Activated T-cell treated with anti-CD3 and anti-CD28 coated beads, Interleukin-2, amount 50 U/mL, for 72 hours (primary cell): ENCODE data around the gene NFATC1. TPM values are rescaled to one million over a fixed set of nuclear protein-coding genes. Genes with fewer than 3 reads are reported as not detected.

Experiments used
- ATAC-seq, 2 donors: fragments of 150-1000 bp; cut with Tn5 transposase; replicated peaks in 1 of 2; 2 replicates each; pipeline ENCODE4 v1.10.0; 2021; ENCODE audit warnings: moderate library complexity in 2 of 2, mild to moderate bottlenecking in 1 of 2
- DNase-seq, 2 donors: peaks; one replicate each; pipeline ENCODE4 v3.0.0; 2021 to 2022; ENCODE audit warnings: mixed read lengths in 1 of 2
- H3K27ac Mint-ChIP-seq: one replicate; pipeline ENCODE4 v1.8.0; 2022; ENCODE audit warnings: mild to moderate bottlenecking, moderate library complexity, mixed read lengths
- H3K27me3 Mint-ChIP-seq: one replicate; pipeline ENCODE4 v1.8.0; 2022; ENCODE audit warnings: low read depth, mixed read lengths
- H3K36me3 Mint-ChIP-seq, 2 donors: one replicate each; pipeline ENCODE4 v1.8.0; 2022; ENCODE audit warnings: mixed read lengths in 2 of 2, mild to moderate bottlenecking in 1 of 2; ENCODE audit not compliant: insufficient read depth in 2 of 2
- H3K4me1 Mint-ChIP-seq: one replicate; pipeline ENCODE4 v1.8.0; 2022; ENCODE audit warnings: low read depth, mixed read lengths
- H3K4me3 Mint-ChIP-seq, 2 donors: one replicate each; pipeline ENCODE4 v1.8.0; 2022; ENCODE audit warnings: mild to moderate bottlenecking in 2 of 2, mixed read lengths in 2 of 2, moderate library complexity in 2 of 2
- H3K9me3 Mint-ChIP-seq, 2 donors: one replicate each; pipeline ENCODE4 v1.8.0; 2022; ENCODE audit warnings: mixed read lengths in 2 of 2
- total RNA-seq, 2 donors: library from RNA; stranded (reverse); gene quantifications; one replicate each; pipeline ENCODE4 v1.2.3, GENCODE V29; 2022

NFATC1 gene
- total RNA-seq, 2 donors from 2014 or later: 70.4 to 86.0 TPM

GRCh38 chr18:79523206-79523735 is 127.5 kb downstream of the NFATC1 start:
- no peaks in the 10 kb centered on the region for H3K27me3 Mint-ChIP-seq
- H3K4me3 Mint-ChIP-seq: peak overlapping the region; percentile 81 to 86
- no peaks in the 10 kb centered on the region for H3K9me3 Mint-ChIP-seq
- peaks cover 4 to 11% of the 10 kb centered on the region in 2 donors for H3K36me3 Mint-ChIP-seq
- peak; percentile 74 to 87 for DNase-seq
- peaks cover 88% of the 10 kb centered on the region for H3K4me1 Mint-ChIP-seq
- H3K27ac Mint-ChIP-seq: peak overlapping the region; percentile 94
- ATAC-seq: peak; percentile 70 to 76

GRCh38 chr18:79523736-79524180 is 128.0 kb downstream of the NFATC1 start:
- ATAC-seq (peak; percentile 63 to 66), DNase-seq (peak; percentile 83)
- peak overlapping the region; percentile 81 to 86 for H3K4me3 Mint-ChIP-seq
- H3K4me1 Mint-ChIP-seq: peaks cover 83% of the 10 kb centered on the region
- no peaks in the 10 kb centered on the region for H3K27me3 Mint-ChIP-seq
- peak overlapping the region; percentile 94 for H3K27ac Mint-ChIP-seq
- peaks cover 4 to 15% of the 10 kb centered on the region in 2 donors for H3K36me3 Mint-ChIP-seq
- no peaks in the 10 kb centered on the region for H3K9me3 Mint-ChIP-seq

- DNase-seq (peak; percentile 66 to 80), ATAC-seq (peak; percentile 37 to 42)
- Mint-ChIP-seq H3K36me3 (peaks cover 4 to 18% of the 10 kb centered on the region in 2 donors), H3K4me1 (peaks cover 81% of the 10 kb centered on the region), H3K27ac (peak overlapping the region; percentile 57), H3K9me3 (no peaks in the 10 kb centered on the region), H3K4me3 (peak overlapping the region; percentile 81 to 86), H3K27me3 (no peaks in the 10 kb centered on the region)
These were observed 128.7 kb downstream of the NFATC1 start for GRCh38 chr18:79524181-79525078.

- Mint-ChIP-seq H3K4me3 (peak overlapping the region; percentile 65 to 74), H3K27me3 (no peaks in the 10 kb centered on the region), H3K9me3 (no peaks in the 10 kb centered on the region), H3K36me3 (peaks cover 2 to 17% of the 10 kb centered on the region in 2 donors), H3K27ac (peak overlapping the region; percentile 87), H3K4me1 (peaks cover 67% of the 10 kb centered on the region)
- ATAC-seq: no peak
- DNase-seq: no peak
These were observed 130.1 kb downstream of the NFATC1 start for GRCh38 chr18:79525556-79526467.

GRCh38 chr18:79526468-79527460 is 131.0 kb downstream of the NFATC1 start:
- no peaks in the 10 kb centered on the region for H3K9me3 Mint-ChIP-seq
- H3K4me3 Mint-ChIP-seq: peak overlapping the region; percentile 26 to 65
- no peak for ATAC-seq
- H3K27ac Mint-ChIP-seq: no peak overlapping the region
- peaks cover 2 to 17% of the 10 kb centered on the region in 2 donors for H3K36me3 Mint-ChIP-seq
- DNase-seq: no peak
- no peaks in the 10 kb centered on the region for H3K27me3 Mint-ChIP-seq
- peaks cover 57% of the 10 kb centered on the region for H3K4me1 Mint-ChIP-seq

- Mint-ChIP-seq H3K9me3 (no peaks in the 10 kb centered on the region), H3K27me3 (no peaks in the 10 kb centered on the region), H3K36me3 (peaks cover 2 to 17% of the 10 kb centered on the region in 2 donors), H3K4me3 (no peak overlapping the region), H3K27ac (no peak overlapping the region), H3K4me1 (peaks cover 47% of the 10 kb centered on the region)
- DNase-seq (no peak), ATAC-seq (no peak)
These were observed 132.1 kb downstream of the NFATC1 start for GRCh38 chr18:79527656-79528315.

GRCh38 chr18:79528316-79528695 is 132.6 kb downstream of the NFATC1 start:
- Mint-ChIP-seq H3K4me3 (no peak overlapping the region), H3K4me1 (peaks cover 42% of the 10 kb centered on the region), H3K9me3 (no peaks in the 10 kb centered on the region), H3K27ac (no peak overlapping the region), H3K36me3 (peaks cover 2 to 17% of the 10 kb centered on the region in 2 donors), H3K27me3 (no peaks in the 10 kb centered on the region)
- ATAC-seq (no peak), DNase-seq (no peak)

- H3K4me3 Mint-ChIP-seq: no peak overlapping the region
- DNase-seq: peak; percentile 74 to 79
- no peak for ATAC-seq
These were observed 133.1 kb downstream of the NFATC1 start for GRCh38 chr18:79528846-79529245.

GRCh38 chr18:79529296-79529695 is 133.6 kb downstream of the NFATC1 start:
- Mint-ChIP-seq H3K27ac (no peak overlapping the region), H3K36me3 (peaks cover 2 to 17% of the 10 kb centered on the region in 2 donors), H3K4me1 (peaks cover 32% of the 10 kb centered on the region), H3K27me3 (no peaks in the 10 kb centered on the region), H3K9me3 (no peaks in the 10 kb centered on the region), H3K4me3 (no peak overlapping the region)
- ATAC-seq (no peak), DNase-seq (no peak)

More at GRCh38 chr18:79528846-79529245, 133.1 kb downstream of the NFATC1 start:
- H3K9me3 Mint-ChIP-seq: no peaks in the 10 kb centered on the region
- H3K36me3 Mint-ChIP-seq: peaks cover 2 to 17% of the 10 kb centered on the region in 2 donors
- no peaks in the 10 kb centered on the region for H3K27me3 Mint-ChIP-seq
- no peak overlapping the region for H3K27ac Mint-ChIP-seq
- peaks cover 36% of the 10 kb centered on the region for H3K4me1 Mint-ChIP-seq

- H3K36me3 Mint-ChIP-seq: peaks cover 2 to 15% of the 10 kb centered on the region in 2 donors
- no peaks in the 10 kb centered on the region for H3K27me3 Mint-ChIP-seq
- H3K4me3 Mint-ChIP-seq: no peak overlapping the region
- H3K9me3 Mint-ChIP-seq: no peaks in the 10 kb centered on the region
- H3K27ac Mint-ChIP-seq: no peak overlapping the region
- ATAC-seq: no peak
- peaks cover 25% of the 10 kb centered on the region for H3K4me1 Mint-ChIP-seq
- no peak for DNase-seq
These were observed 134.3 kb downstream of the NFATC1 start for GRCh38 chr18:79529991-79530390.

- H3K27me3 Mint-ChIP-seq: no peaks in the 10 kb centered on the region
These were observed 135.1 kb downstream of the NFATC1 start for GRCh38 chr18:79530821-79531220.

More at GRCh38 chr18:79530821-79531220, 135.1 kb downstream of the NFATC1 start:
- Mint-ChIP-seq H3K4me1 (peaks cover 19% of the 10 kb centered on the region), H3K27ac (no peak overlapping the region), H3K9me3 (no peaks in the 10 kb centered on the region), H3K36me3 (peaks cover 2 to 15% of the 10 kb centered on the region in 2 donors), H3K4me3 (no peak overlapping the region)
- DNase-seq: no peak
- no peak for ATAC-seq
